Muscle layer of duodenum (tissue), 2 donors: ENCODE results near the gene SMURF2.

Experiments
- H3K27ac ChIP-seq: one replicate; pipeline ENCODE4 v1.7.0; 2013; ENCODE audit warnings: mild to moderate bottlenecking, low read length
- H3K27me3 ChIP-seq: one replicate; pipeline ENCODE4 v1.7.0; 2013; ENCODE audit warnings: low read depth, mild to moderate bottlenecking, control low read depth, low read length
- H3K36me3 ChIP-seq, 2 donors: one replicate each; pipeline ENCODE4 v1.7.0; 2013; ENCODE audit warnings: low read length in 2 of 2, control low read depth in 1 of 2, mild to moderate bottlenecking in 1 of 2; ENCODE audit not compliant: insufficient read depth in 2 of 2, control insufficient read depth in 1 of 2
- H3K4me1 ChIP-seq, 2 donors: one replicate each; pipeline ENCODE4 v1.7.0; 2013; ENCODE audit warnings: low read length in 2 of 2, mild to moderate bottlenecking in 2 of 2, control low read depth in 1 of 2, moderate library complexity in 1 of 2; ENCODE audit not compliant: insufficient read depth in 2 of 2, control insufficient read depth in 1 of 2
- H3K4me3 ChIP-seq, 2 donors: one replicate each; pipeline ENCODE4 v1.7.0; 2013; ENCODE audit warnings: low read length in 2 of 2, low read depth in 1 of 2, mild to moderate bottlenecking in 1 of 2
- H3K9me3 ChIP-seq, 2 donors: one replicate each; pipeline ENCODE4 v1.7.0; 2013; ENCODE audit warnings: low read length in 2 of 2, control low read depth in 1 of 2, mild to moderate bottlenecking in 1 of 2; ENCODE audit not compliant: control insufficient read depth in 1 of 2
- donor health status: healthy.

Gene SMURF2

GRCh38 chr17:64661976-64662773 is at the start of gene SMURF2:
SMURF2 (minus strand) TSS chr17:64662307; CDS start chr17:64661880, 427 bp downstream.
- Histone ChIP-seq H3K9me3 (no peaks in the 10 kb centered on the region), H3K36me3 (no peaks in the 10 kb centered on the region), H3K27ac (peak within 1 kb of the TSS; percentile 39), H3K4me3 (peak within 1 kb of the TSS; percentile 71 to 73), H3K4me1 (peaks cover 0 to 18% of the 10 kb centered on the region in 2 donors), H3K27me3 (no peaks in the 10 kb centered on the region)

GRCh38 chr17:64709481-64709880 is 47.4 kb upstream of the SMURF2 start:
- H3K36me3 ChIP-seq: no peaks in the 10 kb centered on the region
- no peaks in the 10 kb centered on the region for H3K27me3 ChIP-seq
- H3K4me3 ChIP-seq: no peak overlapping the region
- peaks cover 8 to 17% of the 10 kb centered on the region in 2 donors for H3K4me1 ChIP-seq
- no peaks in the 10 kb centered on the region for H3K9me3 ChIP-seq
- peak overlapping the region; percentile 63 for H3K27ac ChIP-seq

GRCh38 chr17:64707050-64707591 is 45.0 kb upstream of the SMURF2 start:
- H3K36me3 ChIP-seq: no peaks in the 10 kb centered on the region
- no peak overlapping the region for H3K4me3 ChIP-seq
- no peaks in the 10 kb centered on the region for H3K27me3 ChIP-seq
- no peaks in the 10 kb centered on the region for H3K9me3 ChIP-seq
- peak overlapping the region; percentile 58 for H3K27ac ChIP-seq
- peaks cover 8 to 17% of the 10 kb centered on the region in 2 donors for H3K4me1 ChIP-seq

- Histone ChIP-seq H3K4me1 (peaks cover 8 to 17% of the 10 kb centered on the region in 2 donors), H3K27ac (peak overlapping the region; percentile 58), H3K36me3 (no peaks in the 10 kb centered on the region), H3K9me3 (no peaks in the 10 kb centered on the region), H3K27me3 (no peaks in the 10 kb centered on the region), H3K4me3 (no peak overlapping the region)
Measured at GRCh38 chr17:64706224-64707049, 44.3 kb upstream of the SMURF2 start.

- no peak overlapping the region for H3K27ac ChIP-seq
Measured at GRCh38 chr17:64702815-64703214, 40.7 kb upstream of the SMURF2 start.

GRCh38 chr17:64698725-64699124 is 36.6 kb upstream of the SMURF2 start:
- H3K36me3 ChIP-seq: no peaks in the 10 kb centered on the region
- H3K27me3 ChIP-seq: no peaks in the 10 kb centered on the region
- H3K27ac ChIP-seq: no peak overlapping the region
- no peaks in the 10 kb centered on the region for H3K9me3 ChIP-seq
- no peaks in the 10 kb centered on the region for H3K4me1 ChIP-seq
- H3K4me3 ChIP-seq: no peak overlapping the region

More at GRCh38 chr17:64702815-64703214, 40.7 kb upstream of the SMURF2 start:
- peaks cover 3 to 5% of the 10 kb centered on the region in 2 donors for H3K4me1 ChIP-seq
- H3K36me3 ChIP-seq: no peaks in the 10 kb centered on the region
- H3K9me3 ChIP-seq: no peaks in the 10 kb centered on the region
- H3K27me3 ChIP-seq: no peaks in the 10 kb centered on the region
- no peak overlapping the region for H3K4me3 ChIP-seq

- H3K27me3 ChIP-seq: no peaks in the 10 kb centered on the region
- no peaks in the 10 kb centered on the region for H3K9me3 ChIP-seq
- H3K27ac ChIP-seq: no peak overlapping the region
- H3K36me3 ChIP-seq: no peaks in the 10 kb centered on the region
- no peak overlapping the region for H3K4me3 ChIP-seq
- no peaks in the 10 kb centered on the region for H3K4me1 ChIP-seq
Measured at GRCh38 chr17:64694207-64694606, 32.1 kb upstream of the SMURF2 start.

- Histone ChIP-seq H3K36me3 (no peaks in the 10 kb centered on the region), H3K4me3 (no peak overlapping the region), H3K9me3 (no peaks in the 10 kb centered on the region), H3K27me3 (no peaks in the 10 kb centered on the region), H3K27ac (no peak overlapping the region), H3K4me1 (no peaks in the 10 kb centered on the region)
Measured at GRCh38 chr17:64692187-64692586, 30.1 kb upstream of the SMURF2 start.

- H3K27me3 ChIP-seq: no peaks in the 10 kb centered on the region
- no peak overlapping the region for H3K27ac ChIP-seq
- no peaks in the 10 kb centered on the region for H3K9me3 ChIP-seq
- H3K36me3 ChIP-seq: no peaks in the 10 kb centered on the region
- H3K4me3 ChIP-seq: no peak overlapping the region
- H3K4me1 ChIP-seq: no peaks in the 10 kb centered on the region
Measured at GRCh38 chr17:64689106-64689505, 27.0 kb upstream of the SMURF2 start.

- Histone ChIP-seq H3K4me1 (no peaks in the 10 kb centered on the region), H3K27ac (no peak overlapping the region), H3K9me3 (no peaks in the 10 kb centered on the region), H3K27me3 (no peaks in the 10 kb centered on the region), H3K4me3 (no peak overlapping the region), H3K36me3 (no peaks in the 10 kb centered on the region)
Measured at GRCh38 chr17:64688481-64688880, 26.4 kb upstream of the SMURF2 start.

- no peaks in the 10 kb centered on the region for H3K36me3 ChIP-seq
- no peak overlapping the region for H3K27ac ChIP-seq
- H3K27me3 ChIP-seq: no peaks in the 10 kb centered on the region
- H3K4me3 ChIP-seq: no peak overlapping the region
- H3K4me1 ChIP-seq: no peaks in the 10 kb centered on the region
- H3K9me3 ChIP-seq: no peaks in the 10 kb centered on the region
Measured at GRCh38 chr17:64687961-64688360, 25.9 kb upstream of the SMURF2 start.
